ENCODE measurements around the gene RICTOR.

Gene RICTOR

DNA sequence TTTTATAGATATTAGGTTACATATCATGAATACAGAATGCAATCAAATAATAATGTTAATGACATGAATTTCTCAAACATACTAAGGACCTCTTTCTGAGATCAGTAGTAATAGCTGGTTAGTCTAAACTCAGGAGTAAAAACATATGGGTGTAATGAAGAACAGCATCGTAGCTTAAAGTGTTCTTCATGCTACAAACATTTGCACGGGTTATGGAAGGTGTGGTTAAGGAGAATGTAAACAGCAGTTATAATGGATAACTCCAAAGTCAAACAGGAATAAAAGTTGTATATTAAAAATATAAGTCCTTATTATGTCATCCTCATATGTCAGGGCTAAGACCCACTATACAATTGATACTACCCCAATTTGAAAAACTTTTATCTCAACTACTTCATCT is 112.5 kb downstream of the RICTOR start:
- Histone ChIP-seq H3K4me3 (ENCODE audit: low read length) (no peak overlapping the region), H3K4me1 (ENCODE audit: insufficient read depth, low read length) (no peaks in the 10 kb centered on the region), H3K27me3 (ENCODE audit: insufficient read depth, low read length) (no peaks in the 10 kb centered on the region), H3K36me3 (ENCODE audit: insufficient read depth, low read length) (peaks cover 59% of the 10 kb centered on the region), H3K9me3 (ENCODE audit: low read length) (no peaks in the 10 kb centered on the region), H2AFZ (ENCODE audit: low read depth, low read length) (no peak overlapping the region)

DNA sequence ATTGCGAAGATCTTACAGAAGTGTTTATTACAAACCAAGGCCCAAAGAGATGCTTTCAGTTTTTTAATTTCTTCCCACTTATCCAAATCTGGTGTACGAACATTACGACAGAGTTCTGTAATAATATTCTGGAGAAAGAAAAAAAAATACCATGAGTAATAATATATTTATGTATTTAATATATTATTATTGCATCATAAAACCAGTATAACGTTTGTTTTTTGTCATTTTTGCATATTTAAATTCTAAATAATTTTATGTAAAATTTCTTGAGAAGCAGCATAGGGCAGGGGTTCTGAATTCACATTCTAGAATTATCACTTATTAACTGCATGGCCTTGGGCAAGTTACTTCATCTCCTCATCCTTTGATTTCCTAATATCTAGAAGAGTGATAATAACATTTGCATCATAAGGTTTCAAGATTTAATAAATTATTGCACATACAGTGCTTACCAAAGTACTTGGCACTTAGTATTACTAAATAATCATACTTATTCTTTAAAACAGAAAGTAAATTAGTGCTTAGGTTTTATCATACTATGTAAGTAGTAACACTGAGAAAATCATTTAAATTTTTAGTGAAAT is 120.7 kb downstream of the RICTOR start:
- H3K4me1 ChIP-seq (ENCODE audit: insufficient read depth, low read length) = no peaks in the 10 kb centered on the region
- no peaks in the 10 kb centered on the region for H3K9me3 ChIP-seq (ENCODE audit: low read length)
- H2AFZ ChIP-seq (ENCODE audit: low read depth, low read length) = no peak overlapping the region
- H3K27me3 ChIP-seq (ENCODE audit: insufficient read depth, low read length) = no peaks in the 10 kb centered on the region
- H3K36me3 ChIP-seq (ENCODE audit: insufficient read depth, low read length) = peaks cover 78% of the 10 kb centered on the region
- H3K4me3 ChIP-seq (ENCODE audit: low read length) = no peak overlapping the region

DNA sequence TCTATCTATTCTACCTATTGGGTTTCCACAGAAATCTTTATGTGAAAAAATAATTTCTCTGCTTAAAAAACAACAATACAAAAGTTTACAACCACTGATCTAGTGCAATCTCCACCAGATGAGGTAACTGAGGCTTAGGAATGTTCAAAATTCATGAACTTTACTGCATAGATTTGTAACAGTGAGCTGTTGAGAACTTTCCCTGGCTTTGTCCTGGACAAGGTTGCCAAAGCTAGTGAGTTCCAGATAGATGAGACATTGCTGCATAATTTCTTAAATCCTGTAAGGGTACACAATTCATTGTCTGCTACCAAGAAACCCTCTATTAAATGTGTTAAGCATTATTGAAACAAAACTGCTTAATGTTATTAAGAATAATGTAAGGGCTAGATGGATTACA is 125.7 kb downstream of the RICTOR start:
- Histone ChIP-seq H2AFZ (ENCODE audit: low read depth, low read length) (no peak overlapping the region), H3K36me3 (ENCODE audit: insufficient read depth, low read length) (peaks cover 70% of the 10 kb centered on the region), H3K4me3 (ENCODE audit: low read length) (no peak overlapping the region), H3K4me1 (ENCODE audit: insufficient read depth, low read length) (no peaks in the 10 kb centered on the region), H3K27me3 (ENCODE audit: insufficient read depth, low read length) (no peaks in the 10 kb centered on the region), H3K9me3 (ENCODE audit: low read length) (no peaks in the 10 kb centered on the region)

DNA sequence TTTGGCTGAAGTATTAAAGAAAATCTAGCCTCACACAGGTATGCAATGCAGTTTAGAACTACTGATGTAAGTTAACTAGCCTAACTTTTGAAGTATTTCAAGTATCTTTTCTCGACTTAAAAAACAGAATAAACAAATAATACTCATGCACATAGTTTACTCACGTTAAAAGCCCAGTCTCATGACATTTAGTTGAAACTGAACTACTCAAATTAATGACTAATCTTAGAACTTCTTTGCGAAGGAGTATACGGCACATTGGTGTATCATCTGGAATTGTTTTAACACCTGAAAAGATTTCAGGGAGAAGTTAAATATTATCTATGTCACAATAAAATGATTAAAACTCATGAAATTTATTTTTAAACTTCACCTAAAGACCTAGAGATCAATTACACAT is 129.9 kb downstream of the RICTOR start:
- peaks cover 54% of the 10 kb centered on the region for H3K36me3 ChIP-seq (ENCODE audit: insufficient read depth, low read length)
- H3K4me3 ChIP-seq (ENCODE audit: low read length) = no peak overlapping the region
- H2AFZ ChIP-seq (ENCODE audit: low read depth, low read length) = no peak overlapping the region
- no peaks in the 10 kb centered on the region for H3K4me1 ChIP-seq (ENCODE audit: insufficient read depth, low read length)
- no peaks in the 10 kb centered on the region for H3K27me3 ChIP-seq (ENCODE audit: insufficient read depth, low read length)
- no peaks in the 10 kb centered on the region for H3K9me3 ChIP-seq (ENCODE audit: low read length)

DNA sequence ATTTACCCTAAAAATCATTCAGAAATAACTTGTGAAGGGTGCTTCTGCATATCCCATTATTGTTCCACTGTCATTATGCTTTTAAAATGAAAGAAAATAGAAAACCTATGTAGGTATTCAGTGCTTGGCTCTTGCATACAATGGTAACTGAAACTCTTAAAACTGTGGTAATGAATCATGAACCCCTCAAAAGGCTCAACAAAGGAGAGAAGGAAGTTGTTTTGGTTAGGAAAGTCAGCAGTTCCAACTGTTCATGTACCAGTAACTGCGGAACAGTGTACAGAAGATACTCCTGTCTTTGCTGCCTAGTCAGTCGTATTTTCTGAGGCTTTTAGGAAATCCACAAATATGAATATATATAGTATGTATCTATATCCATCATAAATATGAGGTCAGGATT is 132.3 kb downstream of the RICTOR start:
- Histone ChIP-seq H3K4me3 (ENCODE audit: low read length) (no peak overlapping the region), H3K36me3 (ENCODE audit: insufficient read depth, low read length) (peaks cover 42% of the 10 kb centered on the region), H3K27me3 (ENCODE audit: insufficient read depth, low read length) (no peaks in the 10 kb centered on the region), H3K4me1 (ENCODE audit: insufficient read depth, low read length) (no peaks in the 10 kb centered on the region), H3K9me3 (ENCODE audit: low read length) (no peaks in the 10 kb centered on the region), H2AFZ (ENCODE audit: low read depth, low read length) (no peak overlapping the region)

DNA sequence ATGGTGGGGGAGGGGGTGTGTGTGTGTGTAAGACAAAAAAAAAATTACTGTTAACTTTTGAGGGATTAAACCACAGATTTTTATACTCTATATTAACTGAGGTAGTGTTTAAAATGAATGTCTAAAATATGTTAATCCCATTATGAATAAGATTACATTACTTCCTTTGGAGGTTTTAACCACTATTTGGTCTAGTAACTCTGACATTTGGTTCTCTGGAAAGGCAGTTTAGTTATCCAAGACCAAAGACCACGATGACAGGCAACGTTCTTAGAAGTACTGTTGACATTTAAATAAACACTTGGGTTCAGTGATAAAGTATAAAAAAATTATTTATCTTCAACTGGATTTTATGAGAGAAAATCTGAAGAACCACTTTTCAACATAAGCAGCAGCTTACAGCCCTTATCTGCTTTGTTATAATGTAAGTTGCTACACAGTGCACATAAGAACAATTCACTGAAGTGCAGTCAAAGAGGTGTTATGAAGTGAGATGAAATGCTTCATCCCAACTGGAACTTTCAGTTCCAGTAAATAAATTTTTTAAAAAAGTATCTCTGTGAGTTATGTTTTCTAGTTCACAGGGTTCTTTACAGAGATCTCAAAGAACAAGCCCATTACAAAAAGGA is 133.9 kb downstream of the RICTOR start:
- Histone ChIP-seq H3K4me1 (ENCODE audit: insufficient read depth, low read length) (no peaks in the 10 kb centered on the region), H3K36me3 (ENCODE audit: insufficient read depth, low read length) (peaks cover 34% of the 10 kb centered on the region), H2AFZ (ENCODE audit: low read depth, low read length) (no peak overlapping the region), H3K4me3 (ENCODE audit: low read length) (no peak overlapping the region), H3K9me3 (ENCODE audit: low read length) (no peaks in the 10 kb centered on the region), H3K27me3 (ENCODE audit: insufficient read depth, low read length) (no peaks in the 10 kb centered on the region)

DNA sequence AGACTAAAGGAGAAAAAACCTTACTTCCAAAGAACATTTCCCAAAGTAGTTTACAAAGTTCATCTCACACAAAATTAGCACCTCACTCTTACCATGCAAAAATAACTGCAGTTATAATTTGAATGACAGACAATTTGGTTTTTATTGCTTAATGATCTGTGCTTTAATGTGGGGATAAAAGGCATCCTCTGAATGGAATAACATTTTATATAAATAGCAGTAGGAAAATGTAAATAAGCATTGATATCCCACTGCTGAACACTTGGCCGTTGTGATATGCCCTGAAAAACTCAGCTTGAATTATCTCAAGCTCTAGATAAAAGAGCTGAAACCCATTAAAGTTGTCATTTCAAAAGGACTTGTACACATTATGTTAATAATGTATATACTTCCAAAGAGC is 135.2 kb downstream of the RICTOR start:
- no peaks in the 10 kb centered on the region for H3K9me3 ChIP-seq (ENCODE audit: low read length)
- no peak overlapping the region for H3K4me3 ChIP-seq (ENCODE audit: low read length)
- H3K36me3 ChIP-seq (ENCODE audit: insufficient read depth, low read length) = peaks cover 22% of the 10 kb centered on the region
- H3K27me3 ChIP-seq (ENCODE audit: insufficient read depth, low read length) = no peaks in the 10 kb centered on the region
- no peak overlapping the region for H2AFZ ChIP-seq (ENCODE audit: low read depth, low read length)
- H3K4me1 ChIP-seq (ENCODE audit: insufficient read depth, low read length) = no peaks in the 10 kb centered on the region

DNA sequence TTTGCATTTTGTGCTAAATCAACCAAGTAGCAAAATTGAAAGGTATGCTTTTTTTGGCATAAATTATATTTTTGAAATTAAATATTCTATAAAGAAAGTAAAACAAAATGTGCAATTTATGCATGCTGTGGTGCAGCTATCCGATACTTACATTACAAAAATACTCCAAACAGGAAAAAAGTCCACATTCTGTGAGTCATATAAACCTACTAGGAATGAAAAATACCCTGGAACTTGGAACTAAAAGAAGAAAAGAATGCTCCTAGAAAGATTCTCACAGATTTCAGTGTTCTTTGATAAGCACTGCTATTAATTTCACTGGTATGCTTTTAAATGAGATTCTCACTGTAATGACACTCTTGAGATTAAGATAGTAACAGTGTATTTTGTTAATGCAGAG is 135.8 kb downstream of the RICTOR start:
- Histone ChIP-seq H3K9me3 (ENCODE audit: low read length) (no peaks in the 10 kb centered on the region), H3K36me3 (ENCODE audit: insufficient read depth, low read length) (peaks cover 22% of the 10 kb centered on the region), H3K4me1 (ENCODE audit: insufficient read depth, low read length) (no peaks in the 10 kb centered on the region), H3K27me3 (ENCODE audit: insufficient read depth, low read length) (no peaks in the 10 kb centered on the region), H3K4me3 (ENCODE audit: low read length) (no peak overlapping the region), H2AFZ (ENCODE audit: low read depth, low read length) (no peak overlapping the region)

DNA sequence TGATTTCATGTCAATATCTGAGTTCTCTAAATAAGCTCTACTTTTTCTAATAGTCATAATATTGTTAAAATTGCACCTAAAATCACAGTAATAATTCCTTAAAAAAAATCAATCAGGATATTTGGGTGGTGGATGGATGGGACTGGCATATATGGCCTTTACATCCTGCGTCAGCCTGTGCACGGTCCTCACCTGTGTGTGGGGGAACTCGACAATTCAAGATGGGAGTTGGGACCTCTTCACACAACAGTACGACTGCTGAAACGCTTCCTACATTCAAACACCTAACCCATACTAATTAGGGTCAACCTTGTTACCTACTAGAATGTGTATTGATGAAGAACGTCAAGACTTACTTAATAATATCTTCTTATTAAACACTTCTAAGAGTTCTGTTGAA is 137.9 kb downstream of the RICTOR start:
- Histone ChIP-seq H3K36me3 (ENCODE audit: insufficient read depth, low read length) (peaks cover 8% of the 10 kb centered on the region), H2AFZ (ENCODE audit: low read depth, low read length) (no peak overlapping the region), H3K4me3 (ENCODE audit: low read length) (no peak overlapping the region), H3K4me1 (ENCODE audit: insufficient read depth, low read length) (no peaks in the 10 kb centered on the region), H3K9me3 (ENCODE audit: low read length) (no peaks in the 10 kb centered on the region), H3K27me3 (ENCODE audit: insufficient read depth, low read length) (no peaks in the 10 kb centered on the region)

DNA sequence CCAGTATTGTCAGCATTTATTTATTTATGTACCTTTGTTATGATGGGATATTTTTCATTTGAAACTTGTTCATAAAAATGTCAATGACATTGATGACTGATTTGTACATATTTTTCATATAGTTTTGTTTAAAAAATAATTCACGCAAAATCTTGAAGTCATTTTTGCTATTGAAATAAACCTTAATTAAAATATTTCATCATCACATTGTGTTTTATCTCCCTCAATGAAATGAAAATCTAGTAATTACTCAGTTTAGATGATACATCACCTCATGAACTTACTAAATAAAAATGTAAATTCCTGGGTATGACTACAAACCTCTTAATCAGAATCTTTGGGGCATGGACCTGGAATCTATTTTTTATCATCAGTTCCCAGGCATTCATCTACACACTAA is 138.8 kb downstream of the RICTOR start:
- Histone ChIP-seq H3K4me1 (ENCODE audit: insufficient read depth, low read length) (no peaks in the 10 kb centered on the region), H3K9me3 (ENCODE audit: low read length) (no peaks in the 10 kb centered on the region), H3K4me3 (ENCODE audit: low read length) (no peak overlapping the region), H3K27me3 (ENCODE audit: insufficient read depth, low read length) (no peaks in the 10 kb centered on the region), H2AFZ (ENCODE audit: low read depth, low read length) (no peak overlapping the region), H3K36me3 (ENCODE audit: insufficient read depth, low read length) (peaks cover 5% of the 10 kb centered on the region)

DNA sequence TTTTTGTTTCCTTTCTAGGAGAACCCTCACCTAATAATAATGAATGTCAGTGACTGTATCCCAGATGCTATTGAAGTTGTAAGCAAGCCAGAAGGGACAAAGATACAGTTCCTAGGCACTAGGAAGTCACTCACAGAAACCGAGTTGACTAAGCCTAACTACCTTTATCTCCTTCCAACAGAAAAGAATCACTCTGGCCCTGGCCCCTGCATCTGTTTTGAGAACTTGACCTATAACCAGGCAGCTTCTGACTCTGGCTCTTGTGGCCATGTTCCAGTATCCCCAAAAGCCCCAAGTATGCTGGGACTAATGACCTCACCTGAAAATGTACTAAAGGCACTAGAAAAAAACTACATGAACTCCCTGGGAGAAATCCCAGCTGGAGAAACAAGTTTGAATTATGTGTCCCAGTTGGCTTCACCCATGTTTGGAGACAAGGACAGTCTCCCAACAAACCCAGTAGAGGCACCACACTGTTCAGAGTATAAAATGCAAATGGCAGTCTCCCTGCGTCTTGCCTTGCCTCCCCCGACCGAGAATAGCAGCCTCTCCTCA is 141.3 kb downstream of the RICTOR start:
- Histone ChIP-seq H3K9me3 (ENCODE audit: low read length) (no peaks in the 10 kb centered on the region), H3K4me1 (ENCODE audit: insufficient read depth, low read length) (no peaks in the 10 kb centered on the region), H3K36me3 (ENCODE audit: insufficient read depth, low read length) (peaks cover 2% of the 10 kb centered on the region), H3K27me3 (ENCODE audit: insufficient read depth, low read length) (no peaks in the 10 kb centered on the region), H3K4me3 (ENCODE audit: low read length) (no peak overlapping the region), H2AFZ (ENCODE audit: low read depth, low read length) (no peak overlapping the region)

DNA sequence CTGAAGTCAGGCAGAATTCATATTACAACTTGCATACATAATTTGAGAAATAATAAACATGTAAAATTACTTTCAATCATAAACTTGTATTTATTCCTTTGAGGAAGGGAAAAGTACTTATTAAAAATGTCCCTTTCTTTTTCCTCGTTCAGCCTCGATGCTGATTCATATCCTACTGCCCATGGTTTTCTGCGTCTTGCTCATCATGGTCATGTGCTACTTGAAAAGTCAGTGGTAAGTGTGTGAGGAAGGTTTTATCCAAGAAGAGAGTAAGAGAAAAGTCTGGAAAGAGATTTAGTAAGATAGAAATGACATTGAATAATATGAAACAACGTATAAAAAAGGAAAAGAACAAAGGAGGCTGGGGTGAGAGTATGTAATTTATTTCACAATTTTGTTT is 142.5 kb downstream of the RICTOR start:
- no peaks in the 10 kb centered on the region for H3K36me3 ChIP-seq (ENCODE audit: insufficient read depth, low read length)
- no peak overlapping the region for H2AFZ ChIP-seq (ENCODE audit: low read depth, low read length)
- no peaks in the 10 kb centered on the region for H3K27me3 ChIP-seq (ENCODE audit: insufficient read depth, low read length)
- H3K4me3 ChIP-seq (ENCODE audit: low read length) = no peak overlapping the region
- H3K4me1 ChIP-seq (ENCODE audit: insufficient read depth, low read length) = no peaks in the 10 kb centered on the region
- H3K9me3 ChIP-seq (ENCODE audit: low read length) = no peaks in the 10 kb centered on the region

DNA sequence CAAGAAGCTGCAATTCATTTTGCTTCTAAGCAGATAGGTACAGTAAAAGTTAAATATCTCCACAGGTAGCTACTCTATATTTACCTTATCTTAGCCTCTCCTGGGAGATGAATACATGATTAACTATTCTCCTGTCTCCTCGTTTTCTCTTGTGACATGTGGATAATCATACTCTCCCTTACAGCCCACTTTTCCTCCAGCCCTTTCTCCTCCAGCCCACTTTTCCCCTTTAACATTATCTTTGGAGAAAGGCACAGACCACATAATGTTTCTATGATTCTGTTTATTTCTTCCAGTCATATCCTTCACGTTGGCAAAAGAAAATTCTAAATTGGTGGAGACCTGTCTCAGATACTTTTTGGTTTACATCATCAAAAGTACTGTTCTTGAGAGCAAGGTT is 144.4 kb downstream of the RICTOR start:
- Histone ChIP-seq H3K4me1 (ENCODE audit: insufficient read depth, low read length) (no peaks in the 10 kb centered on the region), H3K27me3 (ENCODE audit: insufficient read depth, low read length) (no peaks in the 10 kb centered on the region), H3K36me3 (ENCODE audit: insufficient read depth, low read length) (no peaks in the 10 kb centered on the region), H3K9me3 (ENCODE audit: low read length) (no peaks in the 10 kb centered on the region), H2AFZ (ENCODE audit: low read depth, low read length) (no peak overlapping the region), H3K4me3 (ENCODE audit: low read length) (no peak overlapping the region)

DNA sequence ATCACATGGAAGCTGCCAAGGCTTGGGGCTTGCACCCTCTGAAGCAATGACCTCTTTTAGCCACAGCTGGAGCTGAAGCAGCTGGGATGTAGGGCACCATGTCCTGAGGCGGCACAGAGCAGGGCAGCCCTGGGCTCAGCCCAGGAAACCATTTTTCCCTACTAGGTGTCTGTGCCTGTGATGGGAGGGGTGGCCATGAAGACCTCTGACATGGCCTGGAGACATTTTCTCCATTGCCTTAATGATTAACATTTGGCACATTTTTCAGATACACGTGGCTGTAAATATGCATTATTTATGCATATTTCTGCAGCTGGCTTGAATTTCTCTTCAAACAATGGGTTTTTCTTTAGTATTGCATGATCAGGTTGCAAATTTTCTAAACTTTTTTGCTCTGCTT is 146.7 kb downstream of the RICTOR start:
- H3K4me1 ChIP-seq (ENCODE audit: insufficient read depth, low read length) = no peaks in the 10 kb centered on the region
- H3K27me3 ChIP-seq (ENCODE audit: insufficient read depth, low read length) = no peaks in the 10 kb centered on the region
- H3K9me3 ChIP-seq (ENCODE audit: low read length) = no peaks in the 10 kb centered on the region
- H2AFZ ChIP-seq (ENCODE audit: low read depth, low read length) = no peak overlapping the region
- H3K36me3 ChIP-seq (ENCODE audit: insufficient read depth, low read length) = no peaks in the 10 kb centered on the region
- H3K4me3 ChIP-seq (ENCODE audit: low read length) = no peak overlapping the region

Data from neuron (in vitro differentiated cells).